T-helper 22 cell (primary cell): ENCODE measurements around the gene GP1BA.
"Not testable (repeated sequence)": the region's sequence is repeated elsewhere in the genome, so short reads cannot be mapped to it uniquely, and the experiment has no call there.

Source experiments
- DNase-seq: peaks from one replicate; pipeline ENCODE4 v3.0.0-alpha.2; 2020; ENCODE audit warnings: low read depth

Gene GP1BA

DNA sequence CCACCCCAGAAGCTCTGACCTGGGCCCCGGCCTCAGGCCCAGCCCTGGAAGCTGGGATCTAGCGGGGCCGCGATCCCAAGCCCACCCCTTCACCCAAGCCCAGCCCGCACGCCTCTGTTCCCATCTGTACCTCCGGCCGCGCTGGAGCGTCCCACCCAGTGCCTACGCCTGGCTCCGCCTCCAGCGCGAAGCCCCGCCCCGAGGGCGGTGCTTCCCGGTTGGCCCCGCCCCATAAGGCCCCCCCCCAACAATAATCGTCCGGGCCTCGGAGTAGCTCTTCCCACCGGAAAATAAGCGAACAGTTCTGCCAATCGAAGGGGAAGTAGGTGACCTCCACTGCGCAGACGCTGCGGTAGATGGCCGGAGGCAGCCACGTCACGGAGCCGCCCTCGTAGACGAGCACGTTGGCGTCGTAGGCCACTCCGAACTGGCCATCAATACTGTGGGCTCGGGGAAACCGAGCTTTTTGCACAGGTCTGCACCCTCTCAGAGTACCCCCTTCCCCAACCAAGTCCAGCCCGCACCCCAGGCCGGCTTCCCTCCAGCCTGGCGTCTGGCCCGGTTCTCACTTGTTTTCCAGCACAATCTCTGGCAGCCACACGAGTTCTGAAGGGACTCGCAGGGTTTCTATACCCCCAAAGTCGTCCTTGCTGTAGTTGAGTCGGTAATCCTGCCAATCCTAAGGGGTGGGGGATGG is 30.3 kb upstream of the GP1BA start:
- DNase-seq, result no peak

DNA sequence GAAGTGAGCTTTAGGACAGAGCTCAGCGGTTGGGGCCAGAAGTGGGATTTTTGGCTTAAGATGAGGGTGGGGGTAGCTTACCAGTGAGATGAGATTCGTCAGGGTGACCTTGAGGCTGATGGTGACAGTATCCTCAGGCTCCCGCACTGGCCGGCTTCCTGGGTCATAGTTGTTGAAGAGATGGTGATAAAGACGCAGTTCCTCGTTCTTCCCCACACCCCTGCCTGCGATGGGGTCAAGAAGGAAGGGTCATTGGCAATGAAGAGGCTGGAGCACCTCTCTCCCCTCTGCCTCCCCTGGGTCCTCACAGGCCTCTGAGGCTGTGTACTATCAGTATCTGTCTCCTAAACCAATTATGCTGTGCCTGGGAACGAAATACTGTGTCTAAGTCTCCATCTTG is 29.5 kb upstream of the GP1BA start:
- DNase-seq, result no peak

DNA sequence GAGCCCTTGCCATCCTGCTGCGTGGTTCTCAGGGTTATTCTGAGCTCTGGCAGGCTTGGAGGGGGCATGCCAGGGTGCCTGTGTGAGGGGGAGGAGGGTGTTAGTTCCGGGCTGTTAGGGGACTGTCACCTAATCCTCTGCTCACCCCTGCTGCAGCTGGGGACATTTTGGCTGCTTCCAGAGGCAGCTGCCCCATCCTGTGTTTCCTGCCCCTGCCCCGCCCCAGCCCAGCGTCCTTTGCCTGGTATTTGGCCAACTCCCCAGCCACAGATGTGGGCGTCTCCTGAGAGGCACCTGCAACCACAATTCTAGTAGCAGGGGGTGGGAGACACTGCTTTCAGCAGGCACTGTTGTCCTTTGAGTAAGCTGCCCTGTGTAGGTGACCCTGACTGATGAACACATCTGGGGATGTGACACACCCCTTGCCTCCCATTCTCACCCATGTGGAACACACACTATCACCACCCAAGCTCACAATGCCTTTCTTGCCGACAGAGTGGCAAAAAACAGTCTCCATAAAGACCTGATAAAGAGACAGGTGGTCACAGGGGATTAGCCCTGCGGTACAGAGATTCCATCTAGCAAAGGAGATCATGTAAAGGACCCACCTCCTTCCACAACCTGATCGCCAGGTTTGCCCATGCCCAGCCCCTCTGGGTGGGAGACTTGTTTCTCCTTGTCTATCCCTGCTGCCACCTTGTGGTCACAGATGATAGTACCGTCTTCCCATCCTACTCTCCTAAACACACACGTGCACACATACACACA is 28.8 kb upstream of the GP1BA start, which contains the start of gene CHRNE:
Gene CHRNE, minus strand, starts transcription at position 48 of the 768 bp plus-strand sequence. Its CDS starts 35 bp downstream, at position 13.
- peak; percentile 59 for DNase-seq

DNA sequence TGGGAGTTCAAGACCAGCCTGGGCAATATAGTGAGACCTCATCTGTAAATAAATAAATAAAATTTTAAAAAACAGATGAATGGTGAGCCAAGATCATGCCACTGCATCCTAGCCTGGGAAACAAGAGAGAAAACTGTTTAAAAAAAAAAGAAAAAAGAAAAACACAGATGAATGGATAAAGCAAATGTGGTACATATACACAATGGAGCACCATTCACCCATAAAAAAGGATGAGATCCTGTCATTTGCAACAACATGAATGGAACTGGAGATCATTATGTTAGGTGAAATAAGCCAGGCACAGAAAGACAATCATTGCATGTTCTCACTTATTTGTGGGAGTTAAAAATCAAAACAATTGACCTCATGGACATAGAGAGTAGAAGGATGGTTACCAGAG is 25.4 kb upstream of the GP1BA start:
- not testable (repeated sequence) for DNase-seq

DNA sequence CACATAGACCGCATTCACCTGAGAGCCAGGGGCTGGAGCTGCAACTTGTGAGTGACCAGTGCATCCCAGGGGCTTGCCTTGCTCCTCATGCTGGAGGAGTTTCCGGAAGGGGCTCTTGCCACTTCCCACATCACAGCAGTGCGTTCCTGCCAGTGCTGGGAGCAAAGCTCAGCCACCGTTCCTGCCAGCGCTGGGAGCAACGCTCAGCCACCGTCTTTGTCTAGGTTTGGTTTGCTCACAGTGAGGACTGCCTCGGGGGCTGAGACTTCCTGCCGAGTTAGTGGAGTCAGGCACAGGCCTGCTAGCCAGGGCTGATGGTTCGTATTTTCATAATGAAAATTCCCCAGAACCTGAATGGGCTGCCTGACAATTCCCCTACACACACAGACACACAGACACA is 23.8 kb upstream of the GP1BA start:
- no peak for DNase-seq

DNA sequence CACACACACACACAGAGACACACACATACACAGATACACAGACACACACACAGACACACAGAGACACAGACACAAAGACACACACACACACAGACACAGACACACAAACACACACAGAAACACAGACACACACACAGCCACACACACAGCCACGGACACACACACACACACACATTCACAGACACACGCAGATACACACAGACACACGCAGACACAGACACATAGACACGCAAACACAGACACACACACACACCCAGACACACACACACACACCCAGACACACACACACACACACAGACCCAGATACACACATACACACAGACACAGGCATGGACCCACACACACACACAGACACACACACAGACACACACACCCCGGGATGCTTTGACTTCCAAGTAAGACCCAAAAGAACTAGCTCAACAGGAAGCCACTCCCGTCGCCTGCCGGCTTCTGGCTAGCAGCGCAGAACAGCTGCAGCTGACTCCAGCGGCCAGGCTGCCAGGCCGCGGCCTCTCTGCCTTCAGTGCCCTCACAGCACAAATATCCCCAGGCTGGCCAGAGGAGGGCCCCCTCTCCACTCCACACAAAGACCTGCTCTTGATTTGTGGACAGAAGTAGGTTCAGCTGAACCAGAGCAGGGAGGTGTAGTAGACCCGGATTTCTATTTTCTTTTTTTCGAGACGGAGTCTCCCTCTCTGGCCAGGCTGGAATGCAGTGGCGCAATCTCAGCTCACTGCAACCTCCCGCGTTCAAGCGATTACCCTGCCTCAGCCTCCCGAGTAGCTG is 23.2 kb upstream of the GP1BA start:
- peak; percentile 41 for DNase-seq

DNA sequence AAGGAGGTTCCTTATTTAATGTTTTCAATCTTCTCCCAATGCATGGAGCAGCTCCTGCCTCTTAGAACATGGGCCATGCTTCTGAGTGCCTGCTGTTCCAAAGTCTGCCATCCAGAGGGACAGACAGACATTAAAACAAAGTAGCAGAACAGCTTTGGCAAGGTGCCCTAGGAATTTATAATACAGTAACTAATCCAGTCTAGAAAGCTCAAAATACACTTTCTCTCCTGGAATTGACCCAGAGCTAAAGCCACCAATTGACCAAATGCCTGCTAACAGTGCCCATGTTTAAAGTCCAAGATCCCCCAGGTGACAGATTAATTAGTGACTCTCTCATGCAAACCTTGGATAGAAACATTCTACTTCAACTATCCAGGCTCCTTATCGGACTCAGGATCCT is 18.1 kb upstream of the GP1BA start:
- no peak for DNase-seq

DNA sequence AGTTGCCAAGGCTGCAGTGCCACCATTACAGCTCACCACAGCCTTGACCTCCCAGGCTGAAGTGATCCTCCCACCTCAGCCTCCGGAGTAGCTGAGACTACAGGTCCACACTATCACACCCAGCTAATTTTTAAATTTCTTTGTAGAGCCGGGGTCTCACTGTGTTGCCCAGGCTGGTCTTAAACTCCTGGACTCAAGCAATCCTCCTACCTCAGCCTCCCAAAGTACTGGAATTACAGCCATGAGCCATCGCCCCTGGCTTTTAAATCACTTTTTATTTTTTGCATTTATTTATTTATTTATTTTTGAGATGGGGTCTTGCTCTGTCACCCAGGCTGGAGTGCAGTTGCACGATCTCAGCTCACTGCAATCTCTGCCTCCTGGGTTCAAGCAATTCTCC is 17.5 kb upstream of the GP1BA start:
- not testable (repeated sequence) for DNase-seq

DNA sequence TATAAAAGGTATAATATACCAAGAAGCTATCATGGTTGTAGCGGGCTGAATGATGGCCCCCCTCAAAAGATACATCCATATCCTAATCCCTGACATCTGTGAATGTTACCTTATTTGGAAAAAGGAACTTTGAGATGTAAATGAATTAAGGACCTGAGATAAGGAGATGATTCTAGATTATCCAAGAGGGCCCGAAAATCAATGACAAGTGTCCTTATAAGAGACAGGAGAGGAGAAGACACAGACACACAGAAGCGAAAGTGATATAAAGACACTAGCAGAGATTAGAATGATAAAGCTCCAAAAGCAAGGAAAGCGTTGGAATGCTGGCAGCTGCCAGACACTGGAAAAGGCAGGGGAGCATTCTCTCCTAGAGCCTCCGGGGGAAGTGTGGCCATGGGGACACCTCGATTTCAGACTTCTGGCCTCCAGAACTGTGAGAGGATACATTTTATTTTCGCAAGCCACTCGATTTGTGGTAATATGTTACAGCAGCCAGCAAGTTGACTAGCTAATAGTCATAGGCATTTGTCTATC is 12.5 kb upstream of the GP1BA start:
- DNase-seq, result no peak

DNA sequence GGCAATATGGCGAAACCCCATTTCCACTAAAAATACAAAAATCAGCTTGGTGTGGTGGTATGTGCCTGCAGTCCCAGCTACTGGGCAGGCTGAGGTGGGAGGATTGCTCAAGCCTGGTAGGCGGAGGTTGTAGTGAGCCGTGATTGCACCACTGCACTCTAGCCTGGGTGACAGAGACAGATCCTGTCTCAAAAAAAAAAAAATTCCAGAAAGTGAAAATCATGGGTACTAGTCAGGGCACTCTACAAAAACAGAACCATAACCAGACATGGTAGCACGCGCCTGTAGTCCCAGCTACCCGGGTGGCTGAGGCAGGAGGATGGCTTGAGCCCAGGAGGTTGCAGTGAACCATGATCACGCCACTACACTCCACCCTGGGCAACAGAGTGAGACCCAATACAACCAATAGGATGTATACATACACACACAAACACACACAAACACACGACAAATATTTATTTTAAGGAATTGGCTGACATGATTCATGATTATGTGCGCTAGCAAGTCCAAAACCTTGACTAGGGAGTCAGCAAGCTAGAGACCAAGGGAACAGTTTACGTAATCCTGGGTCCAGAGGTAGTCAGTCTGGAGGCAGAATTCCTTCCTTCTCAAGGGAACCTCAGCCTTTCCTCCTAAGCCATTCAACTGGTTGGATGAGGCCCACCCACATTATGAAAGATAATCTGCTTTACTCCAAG is 11.6 kb upstream of the GP1BA start:
- DNase-seq, result no peak

DNA sequence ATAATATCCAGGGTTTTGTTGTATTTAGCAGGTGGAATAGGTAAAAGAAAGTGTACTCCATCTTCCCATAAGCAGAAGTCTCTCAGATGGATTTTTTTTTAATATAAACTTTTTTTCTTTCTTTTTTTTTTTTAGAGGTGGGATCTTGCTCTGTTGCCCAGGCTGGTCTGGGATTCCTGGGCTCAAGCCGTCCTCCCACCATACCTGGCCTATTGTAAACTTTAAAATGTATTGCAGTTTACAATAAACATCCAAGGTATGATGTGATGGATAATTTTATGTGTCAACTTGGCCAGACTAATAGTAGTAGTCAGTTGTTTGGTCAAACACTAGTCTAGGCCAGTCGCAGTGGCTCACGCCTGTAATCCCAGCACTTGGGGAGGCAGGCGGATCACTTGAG is 10.8 kb upstream of the GP1BA start:
- no peak for DNase-seq

DNA sequence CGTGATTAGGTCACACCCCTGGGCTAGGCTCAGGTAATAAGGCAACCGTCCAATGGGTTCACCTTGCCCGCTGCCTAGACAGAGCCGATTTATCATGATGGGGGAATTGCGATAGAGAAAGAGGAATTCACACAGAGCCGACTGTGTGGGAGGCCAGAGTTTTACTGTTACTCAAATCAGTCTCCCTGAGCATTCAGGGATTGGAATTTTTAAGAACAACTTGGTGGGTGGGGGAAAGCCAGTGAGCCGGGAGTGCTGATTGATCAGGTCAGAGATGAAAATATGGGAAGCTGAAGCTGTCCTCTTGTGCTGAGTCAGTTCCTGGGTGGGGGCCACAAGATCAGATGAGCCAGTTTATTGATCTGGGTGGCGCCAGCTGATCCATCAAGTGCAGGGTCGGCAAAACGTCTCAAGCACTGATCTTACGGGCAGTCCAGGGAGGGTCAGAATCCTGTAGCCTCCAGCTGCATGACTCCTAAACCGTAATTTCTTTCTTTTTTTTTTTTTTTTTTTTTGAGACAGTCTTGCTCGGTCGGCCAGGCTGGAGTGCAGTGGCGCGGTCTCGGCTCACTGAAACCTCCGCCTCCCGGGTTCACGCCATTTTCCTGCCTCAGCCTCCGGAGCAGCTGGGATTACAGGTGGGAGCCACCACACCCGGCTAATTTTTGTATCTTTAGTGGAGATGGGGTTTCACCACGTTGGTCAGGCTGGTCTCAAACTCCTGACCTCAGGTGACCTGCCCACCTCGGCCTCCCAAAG is 5.3 kb upstream of the GP1BA start:
- DNase-seq, result not testable (repeated sequence)

DNA sequence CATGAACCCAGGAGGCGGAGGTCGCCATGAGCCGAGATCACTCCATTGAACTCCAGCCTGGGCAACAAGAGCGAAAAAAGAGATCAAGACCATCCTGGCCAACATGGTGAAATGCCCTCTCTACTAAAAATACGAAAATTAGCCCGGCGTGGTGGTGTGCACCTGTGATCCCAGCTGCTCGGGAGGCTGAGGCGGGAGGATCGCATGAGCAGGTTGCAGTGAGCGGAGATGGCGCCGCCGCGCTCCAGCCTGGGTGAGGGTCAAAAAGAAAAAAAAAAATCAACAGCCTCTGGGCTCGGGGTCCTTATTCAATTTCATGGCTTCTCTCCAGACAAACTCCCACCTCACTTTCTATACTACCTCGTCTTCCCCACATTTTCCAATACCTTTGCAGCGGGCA is 3.2 kb upstream of the GP1BA start:
- DNase-seq, result no peak

DNA sequence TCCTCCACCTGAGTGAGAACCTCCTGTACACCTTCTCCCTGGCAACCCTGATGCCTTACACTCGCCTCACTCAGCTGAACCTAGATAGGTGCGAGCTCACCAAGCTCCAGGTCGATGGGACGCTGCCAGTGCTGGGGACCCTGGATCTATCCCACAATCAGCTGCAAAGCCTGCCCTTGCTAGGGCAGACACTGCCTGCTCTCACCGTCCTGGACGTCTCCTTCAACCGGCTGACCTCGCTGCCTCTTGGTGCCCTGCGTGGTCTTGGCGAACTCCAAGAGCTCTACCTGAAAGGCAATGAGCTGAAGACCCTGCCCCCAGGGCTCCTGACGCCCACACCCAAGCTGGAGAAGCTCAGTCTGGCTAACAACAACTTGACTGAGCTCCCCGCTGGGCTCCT is 679 bp downstream of the GP1BA start:
- no peak for DNase-seq

DNA sequence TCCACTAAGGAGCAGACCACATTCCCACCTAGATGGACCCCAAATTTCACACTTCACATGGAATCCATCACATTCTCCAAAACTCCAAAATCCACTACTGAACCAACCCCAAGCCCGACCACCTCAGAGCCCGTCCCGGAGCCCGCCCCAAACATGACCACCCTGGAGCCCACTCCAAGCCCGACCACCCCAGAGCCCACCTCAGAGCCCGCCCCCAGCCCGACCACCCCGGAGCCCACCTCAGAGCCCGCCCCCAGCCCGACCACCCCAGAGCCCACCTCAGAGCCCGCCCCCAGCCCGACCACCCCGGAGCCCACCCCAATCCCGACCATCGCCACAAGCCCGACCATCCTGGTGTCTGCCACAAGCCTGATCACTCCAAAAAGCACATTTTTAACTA is 1.6 kb downstream of the GP1BA start:
- no peak for DNase-seq

DNA sequence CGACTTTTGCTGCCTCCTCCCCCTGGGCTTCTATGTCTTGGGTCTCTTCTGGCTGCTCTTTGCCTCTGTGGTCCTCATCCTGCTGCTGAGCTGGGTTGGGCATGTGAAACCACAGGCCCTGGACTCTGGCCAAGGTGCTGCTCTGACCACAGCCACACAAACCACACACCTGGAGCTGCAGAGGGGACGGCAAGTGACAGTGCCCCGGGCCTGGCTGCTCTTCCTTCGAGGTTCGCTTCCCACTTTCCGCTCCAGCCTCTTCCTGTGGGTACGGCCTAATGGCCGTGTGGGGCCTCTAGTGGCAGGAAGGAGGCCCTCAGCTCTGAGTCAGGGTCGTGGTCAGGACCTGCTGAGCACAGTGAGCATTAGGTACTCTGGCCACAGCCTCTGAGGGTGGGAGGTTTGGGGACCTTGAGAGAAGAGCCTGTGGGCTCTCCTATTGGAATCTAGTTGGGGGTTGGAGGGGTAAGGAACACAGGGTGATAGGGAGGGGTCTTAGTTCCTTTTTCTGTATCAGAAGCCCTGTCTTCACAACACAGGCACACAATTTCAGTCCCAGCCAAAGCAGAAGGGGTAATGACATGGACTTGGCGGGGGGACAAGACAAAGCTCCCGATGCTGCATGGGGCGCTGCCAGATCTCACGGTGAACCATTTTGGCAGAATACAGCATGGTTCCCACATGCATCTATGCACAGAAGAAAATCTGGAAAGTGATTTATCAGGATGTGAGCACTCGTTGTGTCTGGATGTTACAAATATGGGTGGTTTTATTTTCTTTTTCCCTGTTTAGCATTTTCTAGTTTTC is 2.3 kb downstream of the GP1BA start:
- DNase-seq, result no peak

DNA sequence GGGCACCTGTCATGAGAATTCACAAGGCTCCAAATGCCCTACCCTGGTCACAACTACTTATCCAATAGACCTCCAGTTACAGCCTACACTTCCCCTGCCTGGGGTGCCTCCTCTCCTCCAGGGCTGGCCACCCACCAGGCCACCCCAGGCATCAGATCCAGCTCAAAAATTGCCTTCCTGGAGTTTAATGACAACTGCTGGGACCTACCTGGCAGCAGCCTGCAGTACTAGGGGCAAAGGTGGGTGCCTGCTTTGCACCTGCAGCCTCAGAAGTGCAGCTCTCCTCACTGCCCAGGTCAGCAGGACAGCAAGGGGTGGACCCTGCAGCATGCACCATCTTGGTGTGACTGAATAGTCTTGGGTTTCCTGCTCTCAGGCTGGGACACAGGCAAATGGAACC is 3.6 kb downstream of the GP1BA start:
- no peak for DNase-seq

DNA sequence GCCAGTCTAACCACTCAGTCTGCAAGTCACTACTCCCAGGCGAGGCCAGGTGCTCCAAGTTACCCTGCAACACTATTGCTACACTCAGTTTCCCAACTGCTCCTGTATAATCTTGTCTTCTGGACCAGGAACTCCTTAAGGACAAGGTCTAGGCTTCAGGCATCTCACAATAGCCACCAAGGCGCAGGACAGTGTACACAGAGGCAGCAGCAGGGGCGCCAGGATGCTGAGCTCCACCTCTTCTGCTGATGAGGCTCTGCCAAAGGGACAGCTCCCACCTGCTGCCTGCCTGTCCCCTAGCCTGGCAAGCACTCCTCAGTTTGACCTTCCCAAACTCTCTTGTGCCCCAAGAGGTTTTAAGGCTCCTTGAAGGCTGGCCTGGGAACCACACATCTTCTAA is 4.4 kb downstream of the GP1BA start:
- no peak for DNase-seq

DNA sequence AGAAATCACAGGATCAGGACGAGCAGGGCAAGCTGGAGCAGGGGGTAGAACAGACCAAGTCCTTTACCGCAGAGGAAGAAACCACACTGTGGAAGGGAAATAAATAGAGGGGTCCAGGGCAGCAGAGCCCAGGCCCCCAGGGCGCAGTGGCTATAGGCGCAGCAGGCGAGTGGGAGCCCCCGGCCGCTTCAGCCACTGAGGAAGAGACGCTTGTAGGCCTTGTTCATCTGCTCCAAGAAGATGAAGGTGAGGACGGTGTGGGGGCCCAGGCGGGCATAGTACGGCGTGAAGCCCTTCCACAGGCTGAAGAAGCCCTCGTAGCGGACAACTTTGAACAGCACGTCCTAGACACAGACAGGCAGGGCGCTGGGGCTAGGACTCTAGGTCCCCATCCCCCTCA is 5.5 kb downstream of the GP1BA start:
- DNase-seq, result no peak

DNA sequence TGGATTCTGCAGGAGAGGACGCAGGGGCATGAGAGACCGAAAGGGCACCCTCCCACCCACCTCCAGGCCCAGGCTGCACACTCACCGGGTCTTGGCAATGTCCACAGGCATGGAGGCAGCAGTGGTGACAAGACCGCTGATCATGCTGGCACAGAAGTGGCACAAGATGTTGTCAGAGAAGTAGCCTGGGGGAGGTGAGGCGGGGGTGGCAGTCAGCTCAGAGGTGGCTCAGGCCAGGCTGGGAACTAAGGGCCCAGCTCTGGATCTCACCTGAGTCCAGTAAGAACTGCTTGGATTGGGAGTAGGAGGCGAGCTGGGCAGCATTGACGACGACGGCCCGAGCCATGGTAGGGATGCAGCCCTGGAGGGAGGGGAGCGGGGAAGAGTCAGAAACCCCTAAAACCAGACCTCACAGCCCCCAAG is 6.0 kb downstream of the GP1BA start:
- no peak for DNase-seq
